Epidermal melanocyte (primary cell): ENCODE data around the gene H19.

Source experiments
- DNase-seq: peaks from one replicate; pipeline ENCODE4 v3.0.0; 2011; ENCODE audit warnings: low spot score; ENCODE audit not compliant: insufficient read length

H19 gene

GRCh38 chr11:1947592-1948237, 49.9 kb downstream of the H19 start:
- no peak for DNase-seq

- no peak for DNase-seq
Observed at GRCh38 chr11:1946812-1947484, 50.7 kb downstream of the H19 start, which contains the start of gene MRPL23. TSS of gene MRPL23 (plus strand) at chr11:1947332. CDS start at chr11:1947363, 31 bp downstream.
